HEK293 (cell line): ENCODE results near the gene HERC3.

ENCODE experiments used
- ZFP41 ChIP-seq: fragments of 450-650 bp; formaldehyde crosslinking; IDR thresholded peaks from 2 replicates; pipeline ENCODE4 v1.5.1; 2016; ENCODE audit warnings: missing biosample characterization, missing genetic modification characterization, borderline replicate concordance
- ZNF138 ChIP-seq: fragments of 450-650 bp; formaldehyde crosslinking; IDR thresholded peaks from 2 replicates; pipeline ENCODE4 v1.5.1; 2016; ENCODE audit warnings: missing biosample characterization, missing genetic modification characterization, borderline replicate concordance
- ZNF768 ChIP-seq: fragments of 450-650 bp; formaldehyde crosslinking; IDR thresholded peaks from 2 replicates; pipeline ENCODE4 v1.5.1; 2018; ENCODE audit warnings: missing biosample characterization, mild to moderate bottlenecking, missing genetic modification characterization
- TF ChIP-seq, protein P1 (sequence below): fragments of 450-650 bp; formaldehyde crosslinking; IDR thresholded peaks from 2 replicates; pipeline ENCODE4 v1.5.1; 2016; ENCODE audit warnings: missing biosample characterization, missing genetic modification characterization
- TF ChIP-seq, protein P2 (sequence below): fragments of 450-650 bp; formaldehyde crosslinking; IDR thresholded peaks from 2 replicates; pipeline ENCODE4 v1.5.1; 2017; ENCODE audit warnings: missing biosample characterization, mild to moderate bottlenecking, missing genetic modification characterization, moderate library complexity
- TF ChIP-seq, protein P3 (sequence below): fragments of 450-650 bp; formaldehyde crosslinking; IDR thresholded peaks from 2 replicates; pipeline ENCODE4 v1.5.1; 2016; ENCODE audit warnings: missing biosample characterization, missing genetic modification characterization, borderline replicate concordance

DNA sequence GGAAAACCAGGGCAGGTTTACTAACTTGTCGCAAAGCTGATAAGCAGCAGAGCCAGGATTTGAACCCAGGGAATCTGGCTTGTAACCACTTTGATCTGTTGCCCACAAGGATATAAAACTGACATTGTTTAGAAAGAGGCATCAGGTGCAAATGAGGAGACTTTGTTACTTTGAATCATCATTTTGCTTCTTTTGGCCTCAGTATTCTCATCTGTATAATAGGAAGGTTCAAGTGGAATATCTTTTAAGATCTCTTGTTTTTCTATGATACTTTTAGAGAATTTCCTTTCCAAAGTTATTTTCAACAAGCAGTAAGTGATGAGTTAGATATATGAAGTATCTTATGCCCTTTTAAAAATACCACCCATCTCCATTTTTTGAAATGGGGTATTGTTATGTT is 163.2 kb downstream of the HERC3 start:
- TF ChIP-seq ZNF768 = no peak
- TF ChIP-seq, protein P1, sequence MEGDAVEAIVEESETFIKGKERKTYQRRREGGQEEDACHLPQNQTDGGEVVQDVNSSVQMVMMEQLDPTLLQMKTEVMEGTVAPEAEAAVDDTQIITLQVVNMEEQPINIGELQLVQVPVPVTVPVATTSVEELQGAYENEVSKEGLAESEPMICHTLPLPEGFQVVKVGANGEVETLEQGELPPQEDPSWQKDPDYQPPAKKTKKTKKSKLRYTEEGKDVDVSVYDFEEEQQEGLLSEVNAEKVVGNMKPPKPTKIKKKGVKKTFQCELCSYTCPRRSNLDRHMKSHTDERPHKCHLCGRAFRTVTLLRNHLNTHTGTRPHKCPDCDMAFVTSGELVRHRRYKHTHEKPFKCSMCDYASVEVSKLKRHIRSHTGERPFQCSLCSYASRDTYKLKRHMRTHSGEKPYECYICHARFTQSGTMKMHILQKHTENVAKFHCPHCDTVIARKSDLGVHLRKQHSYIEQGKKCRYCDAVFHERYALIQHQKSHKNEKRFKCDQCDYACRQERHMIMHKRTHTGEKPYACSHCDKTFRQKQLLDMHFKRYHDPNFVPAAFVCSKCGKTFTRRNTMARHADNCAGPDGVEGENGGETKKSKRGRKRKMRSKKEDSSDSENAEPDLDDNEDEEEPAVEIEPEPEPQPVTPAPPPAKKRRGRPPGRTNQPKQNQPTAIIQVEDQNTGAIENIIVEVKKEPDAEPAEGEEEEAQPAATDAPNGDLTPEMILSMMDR (tag by site-specific recombination) = no peak
- no peak for TF ChIP-seq ZFP41 (tag by site-specific recombination)
- TF ChIP-seq, protein P2, sequence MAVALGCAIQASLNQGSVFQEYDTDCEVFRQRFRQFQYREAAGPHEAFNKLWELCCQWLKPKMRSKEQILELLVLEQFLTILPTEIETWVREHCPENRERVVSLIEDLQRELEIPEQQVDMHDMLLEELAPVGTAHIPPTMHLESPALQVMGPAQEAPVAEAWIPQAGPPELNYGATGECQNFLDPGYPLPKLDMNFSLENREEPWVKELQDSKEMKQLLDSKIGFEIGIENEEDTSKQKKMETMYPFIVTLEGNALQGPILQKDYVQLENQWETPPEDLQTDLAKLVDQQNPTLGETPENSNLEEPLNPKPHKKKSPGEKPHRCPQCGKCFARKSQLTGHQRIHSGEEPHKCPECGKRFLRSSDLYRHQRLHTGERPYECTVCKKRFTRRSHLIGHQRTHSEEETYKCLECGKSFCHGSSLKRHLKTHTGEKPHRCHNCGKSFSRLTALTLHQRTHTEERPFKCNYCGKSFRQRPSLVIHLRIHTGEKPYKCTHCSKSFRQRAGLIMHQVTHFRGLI (tag by site-specific recombination) = no peak
- TF ChIP-seq, protein P3, sequence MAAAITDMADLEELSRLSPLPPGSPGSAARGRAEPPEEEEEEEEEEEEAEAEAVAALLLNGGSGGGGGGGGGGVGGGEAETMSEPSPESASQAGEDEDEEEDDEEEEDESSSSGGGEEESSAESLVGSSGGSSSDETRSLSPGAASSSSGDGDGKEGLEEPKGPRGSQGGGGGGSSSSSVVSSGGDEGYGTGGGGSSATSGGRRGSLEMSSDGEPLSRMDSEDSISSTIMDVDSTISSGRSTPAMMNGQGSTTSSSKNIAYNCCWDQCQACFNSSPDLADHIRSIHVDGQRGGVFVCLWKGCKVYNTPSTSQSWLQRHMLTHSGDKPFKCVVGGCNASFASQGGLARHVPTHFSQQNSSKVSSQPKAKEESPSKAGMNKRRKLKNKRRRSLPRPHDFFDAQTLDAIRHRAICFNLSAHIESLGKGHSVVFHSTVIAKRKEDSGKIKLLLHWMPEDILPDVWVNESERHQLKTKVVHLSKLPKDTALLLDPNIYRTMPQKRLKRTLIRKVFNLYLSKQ (tag by site-specific recombination) = no peak
- no peak for TF ChIP-seq ZNF138 (tag by site-specific recombination)
